K562 (cell line): Measurements from ENCODE around the gene PPIH. TPM values are rescaled to one million over a fixed set of nuclear protein-coding genes. Genes with fewer than 3 reads are reported as not detected.

Experiments used
- ATAC-seq: fragments of 200-7000 bp; cut with Tn5 transposase; 3 replicates; pipeline ENCODE4 v1.9.1; 2020; ENCODE audit warnings: moderate library complexity
- BruUV-seq: library from RNA; stranded (reverse); fragments of 400-500 nt; replicated peaks from 2 replicates; lab custom pipeline; 2021; lab: Mats Ljungman, UMichigan
- CTCF ChIA-PET: fragments of 300-600 bp; formaldehyde crosslinking; extraction: SDS; loops from one replicate; lab custom pipeline; 2021; ENCODE audit warnings: low intra/inter-chr PET ratio; lab: Yijun Ruan, JAX
- POLR2A ChIA-PET: fragments of 300-600, 350-650 bp; sonication (Branson Sonifier 250); formaldehyde crosslinking; extraction: SDS; loops from one replicate; lab custom pipeline; 2021; ENCODE audit warnings: antibody characterized with exemption, inconsistent platforms; lab: Yijun Ruan, JAX
- DNase-seq, 4 experiments: peaks; one replicate each; pipeline versions ENCODE4 v3.0.0 to v3.0.0-alpha.2; 2011 to 2018; ENCODE audit warnings: low spot score in 3 of 4, mixed read lengths in 3 of 4; ENCODE audit errors: extremely low read depth in 1 of 4
- FAIRE-seq: peaks from 2 replicates; lab custom pipeline; 2011; peaks lifted over from hg19 to GRCh38; lab: Jason Lieb, UNC
- H2AFZ ChIP-seq: 2 replicates; pipeline ENCODE4 v1.6.0; 2011; ENCODE audit warnings: low read depth, low read length, control low read depth, inconsistent platforms
- H3K27ac ChIP-seq: fragments of 200-600 bp; 3 replicates; pipeline ENCODE4 v1.8.0; 2011; ENCODE audit warnings: low read depth, mild to moderate bottlenecking, control low read depth, inconsistent platforms, low read length, moderate library complexity, mixed read lengths; ENCODE audit errors: extremely low read depth
- H3K27me3 ChIP-seq, 2 experiments: fragments of 300-600 bp in 1 of 2; 2 replicates in 1 of 2; 3 replicates in 1 of 2; pipeline versions ENCODE4 v1.6.0 to v1.8.0; 2011; ENCODE audit warnings: inconsistent platforms in 2 of 2, low read length in 2 of 2, mild to moderate bottlenecking in 1 of 2, mixed read lengths in 1 of 2, moderate library complexity in 1 of 2; ENCODE audit not compliant: control insufficient read depth in 2 of 2, insufficient read depth in 2 of 2
- H3K36me3 ChIP-seq: fragments of 300-600 bp; 3 replicates; pipeline ENCODE4 v1.8.0; 2011; ENCODE audit warnings: mild to moderate bottlenecking, low read length, inconsistent platforms; ENCODE audit not compliant: control insufficient read depth, insufficient read depth
- H3K4me1 ChIP-seq, 2 experiments: fragments of 200-600 bp in 1 of 2; replicated peaks in 1 of 2; 2 replicates in 1 of 2; 3 replicates in 1 of 2; pipeline versions ENCODE4 v1.5.1 to v1.8.0; 2011; ENCODE audit warnings: inconsistent platforms in 2 of 2, low read length in 2 of 2, mild to moderate bottlenecking in 1 of 2, mixed read lengths in 1 of 2, moderate library complexity in 1 of 2; ENCODE audit not compliant: control insufficient read depth in 2 of 2, insufficient read depth in 2 of 2
- H3K4me2 ChIP-seq: 2 replicates; pipeline ENCODE4 v1.6.1; 2011; ENCODE audit warnings: low read length, control low read depth, inconsistent platforms, mixed read lengths; ENCODE audit not compliant: insufficient read depth
- H3K4me3 ChIP-seq: fragments of 200-600 bp; sonication (generic), shearing (Covaris generic); 2 replicates; pipeline ENCODE4 v1.5.1; 2016; ENCODE audit warnings: control low read depth, inconsistent platforms
- H3K79me2 ChIP-seq: fragments of 200-600 bp; 3 replicates; pipeline ENCODE4 v1.8.0; 2011; ENCODE audit warnings: low read length, inconsistent platforms; ENCODE audit not compliant: control insufficient read depth, insufficient read depth
- H3K9ac ChIP-seq, 2 experiments: 2 replicates each; pipeline versions ENCODE4 v1.6.0 to v1.6.1; 2011; ENCODE audit warnings: low read depth in 2 of 2, low read length in 2 of 2, control low read depth in 1 of 2, inconsistent platforms in 1 of 2, mild to moderate bottlenecking in 1 of 2, mixed read lengths in 1 of 2; ENCODE audit not compliant: insufficient read depth in 1 of 2
- H3K9me1 ChIP-seq: one replicate; pipeline ENCODE4 v1.6.0; 2011; ENCODE audit warnings: inconsistent platforms, mild to moderate bottlenecking, low read length, moderate library complexity; ENCODE audit not compliant: control insufficient read depth, insufficient read depth
- H3K9me3 ChIP-seq: replicated peaks from 2 replicates; pipeline ENCODE4 v1.5.1; 2011; ENCODE audit warnings: low read depth, low read length, inconsistent platforms; ENCODE audit not compliant: control insufficient read depth, insufficient read depth
- H4K20me1 ChIP-seq: replicated peaks from 2 replicates; pipeline ENCODE4 v1.6.1; 2011; ENCODE audit warnings: low read length, inconsistent platforms, mixed read lengths; ENCODE audit not compliant: control insufficient read depth, insufficient read depth
- C11orf30 ChIP-seq: fragments of 450-650 bp; IDR thresholded peaks from 2 replicates; pipeline ENCODE4 v1.6.1; 2016; ENCODE audit warnings: low read depth, mild to moderate bottlenecking
- ETV5 ChIP-seq: sonication (generic); formaldehyde crosslinking; IDR thresholded peaks from 2 replicates; pipeline ENCODE4 v1.4.0; 2020; ENCODE audit warnings: low read depth, mild to moderate bottlenecking, missing genetic modification reagents
- KDM4B ChIP-seq, 2 experiments: fragments of 450-650 bp in 1 of 2; sonication (generic) in 1 of 2; IDR thresholded peaks; 2 replicates each; pipeline ENCODE4 v1.6.1; 2016 to 2017; ENCODE audit warnings: borderline replicate concordance in 2 of 2, antibody characterized with exemption in 1 of 2, low read depth in 1 of 2, mild to moderate bottlenecking in 1 of 2
- PREB ChIP-seq: sonication (generic); formaldehyde crosslinking; IDR thresholded peaks from 2 replicates; pipeline ENCODE4 v1.8.1; 2023; ENCODE audit warnings: mild to moderate bottlenecking, missing genetic modification reagents
- PURB ChIP-seq: sonication (generic); formaldehyde crosslinking; IDR thresholded peaks from 2 replicates; pipeline ENCODE4 v1.9.0; 2021; ENCODE audit warnings: low read depth, mild to moderate bottlenecking, missing genetic modification reagents
- SOX6 ChIP-seq: fragments of 450-650 bp; IDR thresholded peaks from 2 replicates; pipeline ENCODE4 v1.6.1; 2014; ENCODE audit warnings: mild to moderate bottlenecking
- WGBS: fragments of 100-300 bp; shearing (Covaris generic); methylation state at CpG from one replicate; pipeline ENCODE4 v1.1.6; 2016; ENCODE audit warnings: low coverage, mixed read lengths; ENCODE audit not compliant: insufficient coverage; ENCODE audit errors: missing lambda C conversion rate; 5-methylcytosine and 5-hydroxymethylcytosine counted together
- in situ Hi-C: fragments of 300-500 bp; cut with MboI; formaldehyde crosslinking; loops from 4 replicates; pipeline ENCODE4 v1.15.0; 2018; ENCODE audit warnings: inconsistent platforms, mixed read lengths
- intact Hi-C: fragments of 100-400 bp; cut with micrococcal nuclease; formaldehyde crosslinking; loops from 2 replicates; pipeline ENCODE4 v1.14.2; 2022
- polyA plus RNA-seq, 8 experiments: library from polyadenylated mRNA; depleted of rRNA in 4 of 8; stranded (reverse) in 5 of 8; unstranded in 3 of 8; fragments of >200 nt; fragmentation: Nextera tagmentation in 2 of 8; fragmentation: Illumina TruSeq in 1 of 8; extraction: Ambion mirVana in 2 of 8; extraction: Trizol in 1 of 8; gene quantifications; 2 replicates each; pipeline versions ENCODE4 v1.2.1 to v1.2.3, GENCODE V29; 2011 to 2014; ENCODE audit warnings: inconsistent platforms in 1 of 8, missing spikeins in 1 of 8
- total RNA-seq, 7 experiments: library from RNA; depleted of rRNA in 6 of 7; stranded (reverse); fragments of >200 nt in 6 of 7; fragmentation: Illumina TruSeq in 2 of 7; extraction: Trizol in 2 of 7; gene quantifications; 2 replicates each; pipeline versions ENCODE4 v1.2.1 to v1.2.3, GENCODE V29; 2011 to 2021; ENCODE audit warnings: low replicate concordance in 1 of 7

The PPIH gene
- total and polyA plus RNA-seq, 9 of the 15 experiments (the other 6 are each of a cell fraction or from before 2014, with no cell fraction given): 197 to 470 (median 277) TPM

- H3K9me3 ChIP-seq: no peaks in the 10 kb centered on the region
- no peak overlapping the region for H2AFZ ChIP-seq
- TF ChIP-seq SOX6: no peak
- no peak for TF ChIP-seq C11orf30
- no peaks in the 10 kb centered on the region for H3K79me2 ChIP-seq
- no peak for DNase-seq
- in situ Hi-C loops (no loop called here), intact Hi-C loops (no loop called here)
- H3K4me3 ChIP-seq: no peak overlapping the region
- CTCF ChIA-PET: no interaction called here
- no TSS peak for BruUV-seq
- no peak for FAIRE-seq
- POLR2A ChIA-PET: interaction anchor here (1.1 to 3.4 kb wide), 2 partner anchors 10 to 11 kb away, joined by 3 to 62 read pairs; partner anchors contain the start of gene YBX1
- peaks cover 90% of the 10 kb centered on the region for H3K36me3 ChIP-seq
- H3K27ac ChIP-seq: no peak overlapping the region
- WGBS: 87% methylated on average over 3 of the region's 3 CpGs
- no peaks in the 10 kb centered on the region for H3K9me1 ChIP-seq
- H4K20me1 ChIP-seq: no peaks in the 10 kb centered on the region
- H3K27me3 ChIP-seq: no peaks in the 10 kb centered on the region
- no peak overlapping the region for H3K4me2 ChIP-seq
- ATAC-seq: no peak
- H3K4me1 ChIP-seq: no peaks in the 10 kb centered on the region
- H3K9ac ChIP-seq: no peak overlapping the region
Observed at GRCh38 chr1:42669936-42670335, 11.7 kb downstream of the PPIH start.

- FAIRE-seq: no peak
- 96% methylated on average over 4 of the region's 4 CpGs for WGBS
- DNase-seq: no peak
- intact Hi-C loops: no loop called here
- Histone ChIP-seq H2AFZ (no peak overlapping the region), H3K4me2 (no peak overlapping the region), H3K9ac (no peak overlapping the region), H3K4me1 (no peaks in the 10 kb centered on the region), H3K27me3 (no peaks in the 10 kb centered on the region), H3K4me3 (no peak overlapping the region), H4K20me1 (no peaks in the 10 kb centered on the region), H3K79me2 (no peaks in the 10 kb centered on the region), H3K9me1 (no peaks in the 10 kb centered on the region), H3K27ac (no peak overlapping the region), H3K9me3 (no peaks in the 10 kb centered on the region), H3K36me3 (peaks cover 90% of the 10 kb centered on the region)
- in situ Hi-C loops: no loop called here
- ATAC-seq: no peak
- TF ChIP-seq KDM4B (IDR thresholded peaks at IDR 0.05; ENCODE audit: borderline replicate concordance in 2 of 2, low read depth in 1 of 2) (no peak), PURB (CRISPR knock-in tag) (no peak), ETV5 (no peak), PREB (CRISPR knock-in tag) (no peak)
- BruUV-seq: no TSS peak
- POLR2A ChIA-PET: interaction anchor here (0.7 to 3.4 kb wide), 2 partner anchors 11 to 82 kb away, joined by 3 to 62 read pairs; partner anchors contain the start of gene YBX1
- CTCF ChIA-PET: no interaction called here
Observed at GRCh38 chr1:42670425-42670824, 12.2 kb downstream of the PPIH start.
